ENCODE results near the gene NPHP4. TPM values are rescaled to one million over a fixed set of nuclear protein-coding genes. Genes with fewer than 3 reads are reported as not detected.

Gene NPHP4
- polyA plus RNA-seq, 1 of the 3 experiments (the other 2 are of a cell fraction), result 7.0 TPM

GRCh38 chr1:5954964-5955363 is 37.3 kb downstream of the NPHP4 start (continued):
- TF ChIP-seq, protein P1, sequence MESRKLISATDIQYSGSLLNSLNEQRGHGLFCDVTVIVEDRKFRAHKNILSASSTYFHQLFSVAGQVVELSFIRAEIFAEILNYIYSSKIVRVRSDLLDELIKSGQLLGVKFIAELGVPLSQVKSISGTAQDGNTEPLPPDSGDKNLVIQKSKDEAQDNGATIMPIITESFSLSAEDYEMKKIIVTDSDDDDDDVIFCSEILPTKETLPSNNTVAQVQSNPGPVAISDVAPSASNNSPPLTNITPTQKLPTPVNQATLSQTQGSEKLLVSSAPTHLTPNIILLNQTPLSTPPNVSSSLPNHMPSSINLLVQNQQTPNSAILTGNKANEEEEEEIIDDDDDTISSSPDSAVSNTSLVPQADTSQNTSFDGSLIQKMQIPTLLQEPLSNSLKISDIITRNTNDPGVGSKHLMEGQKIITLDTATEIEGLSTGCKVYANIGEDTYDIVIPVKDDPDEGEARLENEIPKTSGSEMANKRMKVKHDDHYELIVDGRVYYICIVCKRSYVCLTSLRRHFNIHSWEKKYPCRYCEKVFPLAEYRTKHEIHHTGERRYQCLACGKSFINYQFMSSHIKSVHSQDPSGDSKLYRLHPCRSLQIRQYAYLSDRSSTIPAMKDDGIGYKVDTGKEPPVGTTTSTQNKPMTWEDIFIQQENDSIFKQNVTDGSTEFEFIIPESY (IDR thresholded peaks at IDR 0.05; ENCODE audit: borderline replicate concordance, low read depth), result no peak
- no peak for TF ChIP-seq TEAD4 (IDR thresholded peaks at IDR 0.05; ENCODE audit: borderline replicate concordance, insufficient read depth)
- TF ChIP-seq MXI1 (IDR thresholded peaks at IDR 0.05; ENCODE audit: low read depth, low read length), result no peak
- TF ChIP-seq, protein P2, sequence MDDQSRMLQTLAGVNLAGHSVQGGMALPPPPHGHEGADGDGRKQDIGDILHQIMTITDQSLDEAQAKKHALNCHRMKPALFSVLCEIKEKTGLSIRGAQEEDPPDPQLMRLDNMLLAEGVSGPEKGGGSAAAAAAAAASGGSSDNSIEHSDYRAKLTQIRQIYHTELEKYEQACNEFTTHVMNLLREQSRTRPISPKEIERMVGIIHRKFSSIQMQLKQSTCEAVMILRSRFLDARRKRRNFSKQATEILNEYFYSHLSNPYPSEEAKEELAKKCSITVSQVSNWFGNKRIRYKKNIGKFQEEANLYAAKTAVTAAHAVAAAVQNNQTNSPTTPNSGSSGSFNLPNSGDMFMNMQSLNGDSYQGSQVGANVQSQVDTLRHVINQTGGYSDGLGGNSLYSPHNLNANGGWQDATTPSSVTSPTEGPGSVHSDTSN (IDR thresholded peaks at IDR 0.05), result no peak
- no peak for TF ChIP-seq JUND (IDR thresholded peaks at IDR 0.05)
- no peak for TF ChIP-seq EZH2phosphoT487 (IDR thresholded peaks at IDR 0.05; ENCODE audit: borderline replicate concordance, low read depth)

GRCh38 chr1:5953386-5953785 is 38.8 kb downstream of the NPHP4 start:
- ChIA-PET POLR2A (no interaction called here), CTCF (interaction anchor here (0.8 to 1.2 kb wide), 2 partner anchors 9 to 30 kb away, joined by 3 read pairs; no protein-coding TSS in a partner anchor)
- Histone ChIP-seq H3K27ac (ENCODE audit: low read depth in 2 of 2, low read length in 1 of 2) (no peak overlapping the region), H3K4me2 (no peak overlapping the region), H3K9me2 (no peaks in the 10 kb centered on the region), H3K4me3 (ENCODE audit: low read depth in 2 of 2, low read length in 1 of 2) (no peak overlapping the region), H2AFZ (ENCODE audit: low read depth) (no peak overlapping the region), H3K9ac (no peak overlapping the region), H3K4me1 (ENCODE audit: control insufficient read depth in 1 of 2, insufficient read depth in 2 of 2, low read depth in 1 of 2, low read length in 1 of 2) (peaks cover 0 to 5% of the 10 kb centered on the region in 2 experiments; a peak in 1 of 4 replicates), H4K20me1 (ENCODE audit: insufficient read depth) (no peaks in the 10 kb centered on the region), H3K79me2 (ENCODE audit: insufficient read depth) (no peaks in the 10 kb centered on the region), H3F3A (replicated peaks; ENCODE audit: insufficient read depth) (no peaks in the 10 kb centered on the region), H3K27me3 (ENCODE audit: insufficient read depth) (no peaks in the 10 kb centered on the region), H3K9me3 (no peaks in the 10 kb centered on the region), H3K36me3 (replicated peaks in 1 of 2; ENCODE audit: control insufficient read depth in 1 of 2, insufficient read depth in 2 of 2, low read length in 1 of 2) (peaks cover 0 to 11% of the 10 kb centered on the region in 2 experiments)
- WGBS (ENCODE audit: low lambda C conversion rate), result 97% methylated on average over 8 of the region's 11 CpGs
- no peak for DNase-seq
- TF ChIP-seq RFX5 (IDR thresholded peaks at IDR 0.05; ENCODE audit: low read length) (no peak), CHD2 (IDR thresholded peaks at IDR 0.05; ENCODE audit: low read length, partially characterized antibody) (no peak), NRF1 (IDR thresholded peaks at IDR 0.05; ENCODE audit: low read depth, low read length) (no peak), JUND (IDR thresholded peaks at IDR 0.05) (no peak), GATA2 (CRISPR knock-in tag; IDR thresholded peaks at IDR 0.05) (no peak), TCF12 (IDR thresholded peaks at IDR 0.05) (no peak), FOSL2 (IDR thresholded peaks at IDR 0.05; ENCODE audit: borderline replicate concordance, low read depth) (no peak), FOXM1 (IDR thresholded peaks at IDR 0.05; ENCODE audit: low read depth) (no peak), MXI1 (IDR thresholded peaks at IDR 0.05; ENCODE audit: low read depth, low read length) (no peak), NFIC (IDR thresholded peaks at IDR 0.05; ENCODE audit: borderline replicate concordance) (no peak), TEAD4 (IDR thresholded peaks at IDR 0.05; ENCODE audit: borderline replicate concordance, insufficient read depth) (no peak), GABPA (IDR thresholded peaks at IDR 0.05; ENCODE audit: low read depth) (no peak), RAD21 (IDR thresholded peaks at IDR 0.05; ENCODE audit: low read length) (no peak), EZH2phosphoT487 (IDR thresholded peaks at IDR 0.05; ENCODE audit: borderline replicate concordance, low read depth) (no peak), EP300 (IDR thresholded peaks at IDR 0.05; ENCODE audit: borderline replicate concordance in 1 of 2, low read depth in 1 of 2, low read length in 1 of 2) (no peak), YY1 (IDR thresholded peaks at IDR 0.05; ENCODE audit: low read depth) (no peak), SIN3A (IDR thresholded peaks at IDR 0.05; ENCODE audit: borderline replicate concordance, low read depth, low read length) (no peak), USF1 (IDR thresholded peaks at IDR 0.05; ENCODE audit: borderline replicate concordance, low read depth) (no peak), ELF1 (IDR thresholded peaks at IDR 0.05) (no peak), TAF1 (IDR thresholded peaks at IDR 0.05; ENCODE audit: borderline replicate concordance, low read depth, low read length) (no peak)
